IgD-negative memory B cell (primary cell): Measurements from ENCODE around the gene TMEM235. TPM values are rescaled to one million over a fixed set of nuclear protein-coding genes. Genes with fewer than 3 reads are reported as not detected.

ENCODE experiments used
- H3K27ac Mint-ChIP-seq, 3 donors: one replicate each; pipeline ENCODE4 v1.8.0; 2020 to 2022; ENCODE audit warnings: mild to moderate bottlenecking in 3 of 3, mixed read lengths in 3 of 3, moderate library complexity in 1 of 3
- H3K27me3 Mint-ChIP-seq: one replicate; pipeline ENCODE4 v1.8.0; 2021; ENCODE audit warnings: mixed read lengths
- H3K36me3 Mint-ChIP-seq: one replicate; pipeline ENCODE4 v1.8.0; 2020; ENCODE audit warnings: mild to moderate bottlenecking, mixed read lengths
- H3K4me1 Mint-ChIP-seq, 3 donors: one replicate each; pipeline ENCODE4 v1.8.0; 2020 to 2022; ENCODE audit warnings: mixed read lengths in 3 of 3, mild to moderate bottlenecking in 1 of 3
- H3K4me3 Mint-ChIP-seq, 4 donors: one replicate each; pipeline ENCODE4 v1.8.0; 2020 to 2022; ENCODE audit warnings: mild to moderate bottlenecking in 4 of 4, mixed read lengths in 4 of 4, moderate library complexity in 3 of 4
- H3K9me3 Mint-ChIP-seq, 3 donors: one replicate each; pipeline ENCODE4 v1.8.0; 2020 to 2021; ENCODE audit warnings: mixed read lengths in 3 of 3, mild to moderate bottlenecking in 1 of 3
- polyA plus RNA-seq: library from polyadenylated mRNA; unstranded; fragments of 300-500 nt; fragmentation: Illumina TruSeq; gene quantifications from one replicate; pipeline ENCODE4 v1.2.3, GENCODE V29; 2021

The TMEM235 gene
- polyA plus RNA-seq, 1 donor from 2014 or later: not detected

DNA sequence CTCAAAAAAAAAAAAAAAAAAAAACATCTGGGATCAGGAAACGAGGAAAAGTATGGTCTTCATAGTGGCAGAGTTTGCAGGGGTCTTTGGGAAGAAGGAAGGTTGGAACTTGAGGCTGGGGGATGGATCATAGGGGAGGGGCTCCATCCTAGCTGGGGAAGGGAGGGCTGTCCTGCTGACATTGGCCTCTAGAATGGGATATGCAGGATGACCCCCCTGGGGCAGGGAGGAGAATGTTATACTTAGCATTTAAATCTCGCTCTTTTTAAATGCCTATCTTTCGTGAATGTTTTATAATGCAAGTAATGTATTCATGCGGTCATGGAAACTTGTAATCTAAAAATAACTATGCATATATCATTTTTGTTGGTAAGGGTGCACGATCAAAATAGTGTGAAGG, 33.2 kb downstream of the TMEM235 start:
- H3K27me3 Mint-ChIP-seq: no peaks in the 10 kb centered on the region
- no peak overlapping the region for H3K4me3 Mint-ChIP-seq
- no peaks in the 10 kb centered on the region for H3K36me3 Mint-ChIP-seq
- peaks cover 1 to 8% (median 2%) of the 10 kb centered on the region in 3 donors for H3K4me1 Mint-ChIP-seq
- no peak overlapping the region for H3K27ac Mint-ChIP-seq
- H3K9me3 Mint-ChIP-seq: no peaks in the 10 kb centered on the region

DNA sequence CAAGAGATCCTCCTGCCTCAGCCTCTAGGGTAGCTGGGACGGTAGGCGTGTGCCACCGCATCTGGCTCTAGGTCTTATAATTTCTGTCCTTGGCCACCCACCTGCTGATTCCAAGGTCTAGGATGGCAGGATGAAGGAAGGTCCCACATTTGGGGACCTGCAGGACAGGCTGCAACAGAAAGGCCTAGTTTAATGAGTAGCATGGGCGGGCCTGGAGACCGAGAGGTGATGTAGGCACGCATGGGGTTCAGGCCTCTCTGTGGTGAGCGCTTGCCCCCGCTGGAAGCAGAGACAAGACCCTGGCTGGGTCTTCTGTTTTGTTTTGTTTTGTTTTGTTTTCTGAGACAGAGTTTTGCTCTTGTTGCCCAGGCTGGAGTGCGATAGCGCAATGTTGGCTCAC, 33.7 kb downstream of the TMEM235 start:
- Mint-ChIP-seq H3K4me1 (peaks cover 1 to 4% (median 2%) of the 10 kb centered on the region in 3 donors), H3K36me3 (no peaks in the 10 kb centered on the region), H3K9me3 (no peaks in the 10 kb centered on the region), H3K27me3 (no peaks in the 10 kb centered on the region), H3K27ac (no peak overlapping the region), H3K4me3 (no peak overlapping the region)

DNA sequence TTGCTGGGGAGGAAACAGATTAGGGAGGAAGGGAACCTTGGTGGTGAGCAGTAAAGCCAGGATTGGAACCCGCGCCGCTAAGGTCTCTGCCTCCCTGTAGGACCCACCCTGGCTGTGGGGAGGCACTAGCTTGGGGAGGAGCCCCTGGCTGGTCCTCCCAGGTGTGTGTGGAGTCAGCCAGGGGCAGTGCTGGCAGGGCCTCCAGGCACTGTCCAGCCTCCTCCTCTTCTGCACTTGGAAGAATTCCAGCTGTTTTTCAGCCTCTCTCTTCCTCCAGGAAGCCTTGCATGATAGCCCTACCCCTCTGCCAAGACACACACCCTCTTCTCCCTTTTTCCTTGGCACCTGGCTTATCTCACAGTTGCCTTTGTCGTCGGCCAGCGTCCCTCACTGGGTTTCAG, 34.8 kb downstream of the TMEM235 start:
- no peak overlapping the region for H3K27ac Mint-ChIP-seq
- no peaks in the 10 kb centered on the region for H3K9me3 Mint-ChIP-seq
- peaks cover 2 to 3% (median 3%) of the 10 kb centered on the region in 3 donors for H3K4me1 Mint-ChIP-seq
- no peak overlapping the region for H3K4me3 Mint-ChIP-seq
- H3K27me3 Mint-ChIP-seq: peaks cover 4% of the 10 kb centered on the region
- no peaks in the 10 kb centered on the region for H3K36me3 Mint-ChIP-seq

DNA sequence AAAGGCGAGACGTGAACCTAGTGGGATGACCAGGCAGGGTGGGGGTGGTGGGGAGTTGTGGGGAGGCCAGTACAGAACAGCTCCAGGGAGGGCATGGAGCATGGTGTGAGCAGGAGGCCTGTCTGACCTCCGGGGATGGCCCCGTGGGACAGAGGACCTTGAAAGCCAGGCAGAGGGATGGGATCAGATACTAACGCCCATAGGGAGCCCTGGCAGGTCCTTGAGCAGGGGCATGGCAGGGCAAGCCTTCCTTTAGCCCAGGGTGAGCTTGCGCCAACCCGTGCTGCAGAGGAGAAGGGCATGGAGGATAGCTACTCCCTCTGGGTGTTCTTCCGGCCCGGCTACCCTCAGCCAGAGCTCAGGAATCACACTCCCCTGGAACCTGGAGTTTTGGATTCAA, 35.3 kb downstream of the TMEM235 start:
- Mint-ChIP-seq H3K36me3 (no peaks in the 10 kb centered on the region), H3K4me1 (peaks cover 2 to 3% (median 3%) of the 10 kb centered on the region in 3 donors), H3K27me3 (peaks cover 9% of the 10 kb centered on the region), H3K4me3 (no peak overlapping the region), H3K9me3 (no peaks in the 10 kb centered on the region), H3K27ac (no peak overlapping the region)

DNA sequence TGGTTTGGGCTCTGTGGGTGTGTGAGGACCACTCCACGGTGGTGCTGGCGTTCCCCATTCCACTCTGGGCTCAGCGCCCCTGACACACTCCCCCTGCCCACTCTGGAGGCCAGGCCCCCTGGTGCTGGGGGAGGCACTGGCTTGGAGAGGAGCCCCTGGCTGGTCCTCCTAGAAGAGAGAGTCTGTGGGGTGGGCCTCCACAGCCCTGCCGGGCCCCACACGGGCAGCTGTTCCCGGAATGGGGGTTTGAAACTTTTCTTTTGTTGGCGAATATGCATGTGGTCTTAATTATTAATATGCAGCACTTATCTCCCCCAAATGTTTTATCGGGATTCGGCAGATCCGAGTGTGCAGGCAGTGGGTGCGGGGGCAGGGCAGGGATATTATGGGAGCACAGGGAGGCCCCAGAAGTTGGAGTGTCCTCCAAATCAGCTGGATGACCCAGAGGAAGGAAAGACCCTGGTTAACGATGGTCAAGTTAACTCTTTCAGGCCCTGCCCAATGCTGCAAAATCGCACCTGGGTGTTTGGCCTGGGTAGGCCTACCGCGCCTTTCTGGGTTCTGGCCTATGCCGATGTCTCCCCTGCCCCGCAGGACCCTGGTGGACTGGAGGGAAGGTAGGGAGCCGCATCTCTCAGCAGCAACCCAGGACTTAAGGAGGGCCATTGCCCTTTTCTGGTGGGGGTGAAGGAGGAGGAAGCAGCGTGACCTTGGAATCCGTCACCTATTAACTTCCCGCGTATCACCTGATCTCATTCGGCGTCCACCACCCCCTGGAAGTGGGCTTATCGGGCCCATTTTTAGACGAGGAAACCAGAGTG, 36.0 kb downstream of the TMEM235 start:
- Mint-ChIP-seq H3K27ac (no peak overlapping the region), H3K9me3 (no peaks in the 10 kb centered on the region), H3K4me1 (peaks cover 3 to 6% (median 3%) of the 10 kb centered on the region in 3 donors)

DNA sequence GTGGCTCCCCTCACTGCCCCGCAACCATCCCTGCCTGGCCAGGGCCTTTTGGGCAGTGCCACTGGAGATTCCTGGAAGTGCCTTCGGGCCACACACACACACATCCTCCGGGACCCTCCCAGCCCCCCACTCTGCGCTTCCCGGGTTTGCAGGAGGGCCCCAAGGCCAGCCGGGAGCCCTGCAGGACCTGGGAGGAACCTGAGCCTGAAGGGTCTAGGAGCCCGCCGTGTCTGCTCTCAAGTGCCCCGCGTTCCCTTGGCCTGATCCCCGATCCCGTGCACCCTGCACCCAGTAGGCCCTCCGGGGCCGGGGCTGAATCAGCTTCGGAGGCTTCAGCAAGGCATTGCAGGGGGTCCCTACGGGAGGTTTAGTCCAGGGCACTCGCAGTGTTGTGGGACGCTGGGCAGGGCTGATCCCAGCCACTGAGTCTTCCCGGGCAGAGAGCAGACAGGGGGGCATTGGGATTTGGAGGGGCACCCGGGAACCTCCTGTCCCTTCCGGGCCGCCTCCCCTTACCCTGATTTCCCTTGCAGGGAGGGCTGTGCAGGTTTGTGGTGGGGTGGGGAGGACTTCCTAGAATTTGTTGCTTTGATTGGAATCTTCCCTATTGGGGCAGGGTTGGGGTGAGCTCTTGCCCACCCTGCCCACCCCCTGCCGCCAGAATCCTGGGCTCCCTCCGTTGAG, 36.9 kb downstream of the TMEM235 start:
- no peaks in the 10 kb centered on the region for H3K36me3 Mint-ChIP-seq
- peaks cover 24% of the 10 kb centered on the region for H3K27me3 Mint-ChIP-seq
- H3K4me1 Mint-ChIP-seq: peaks cover 3 to 6% (median 3%) of the 10 kb centered on the region in 3 donors
- H3K9me3 Mint-ChIP-seq: no peaks in the 10 kb centered on the region
- no peak overlapping the region for H3K4me3 Mint-ChIP-seq
- H3K27ac Mint-ChIP-seq: no peak overlapping the region

More for the DNA sequence above, 36.0 kb downstream of the TMEM235 start:
- Mint-ChIP-seq H3K27me3 (peaks cover 16% of the 10 kb centered on the region), H3K4me3 (no peak overlapping the region), H3K36me3 (no peaks in the 10 kb centered on the region)

DNA sequence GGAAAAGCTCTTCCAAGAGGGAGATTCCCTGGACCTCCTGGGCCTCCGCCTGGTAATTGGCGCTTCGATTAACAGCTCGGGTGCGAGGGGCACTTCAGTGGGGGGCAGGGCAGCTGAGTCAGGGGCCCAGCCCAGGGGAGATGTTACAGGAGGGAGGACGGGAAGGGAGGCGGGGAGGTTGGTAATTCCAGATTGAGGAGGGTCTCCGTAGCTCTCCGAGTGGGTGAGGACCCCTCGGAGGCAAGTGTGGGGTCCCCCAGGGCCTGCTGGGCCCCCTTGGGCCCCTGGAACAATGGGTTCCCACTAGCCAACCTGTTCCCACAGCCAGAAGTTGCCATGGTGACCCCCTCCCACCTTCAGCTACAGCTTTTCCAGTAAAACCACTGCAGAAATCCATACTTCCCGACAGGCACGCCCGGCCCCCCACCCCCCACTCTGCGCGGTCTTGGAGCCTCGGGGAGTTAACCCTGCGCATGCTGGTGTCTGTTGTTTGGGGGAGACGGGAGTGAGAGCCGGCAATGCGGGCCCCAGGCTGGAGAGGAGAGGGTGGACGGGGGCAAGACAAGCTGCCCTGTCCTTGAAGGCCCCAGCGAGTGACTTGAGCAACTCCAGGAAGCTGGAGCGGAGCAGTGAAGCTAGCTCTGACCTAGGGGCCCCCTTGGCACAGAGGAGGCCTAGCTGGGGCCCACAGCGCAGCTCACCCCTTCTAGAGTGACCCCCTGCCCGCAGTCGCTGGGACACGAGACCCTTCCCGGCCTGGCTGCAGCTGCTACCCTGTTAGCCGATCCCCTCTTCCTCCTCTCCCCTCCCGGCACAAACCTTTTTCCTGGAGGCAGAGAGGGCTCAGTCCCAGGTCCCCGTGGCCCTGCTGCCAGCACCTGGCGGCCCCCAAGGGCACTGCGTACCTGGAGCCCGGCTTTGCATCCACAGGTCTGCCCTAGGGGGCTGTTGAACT, 37.8 kb downstream of the TMEM235 start:
- Mint-ChIP-seq H3K9me3 (no peaks in the 10 kb centered on the region), H3K27me3 (peaks cover 26% of the 10 kb centered on the region), H3K36me3 (no peaks in the 10 kb centered on the region), H3K4me3 (no peak overlapping the region), H3K27ac (no peak overlapping the region), H3K4me1 (peaks cover 3 to 6% (median 3%) of the 10 kb centered on the region in 3 donors)

DNA sequence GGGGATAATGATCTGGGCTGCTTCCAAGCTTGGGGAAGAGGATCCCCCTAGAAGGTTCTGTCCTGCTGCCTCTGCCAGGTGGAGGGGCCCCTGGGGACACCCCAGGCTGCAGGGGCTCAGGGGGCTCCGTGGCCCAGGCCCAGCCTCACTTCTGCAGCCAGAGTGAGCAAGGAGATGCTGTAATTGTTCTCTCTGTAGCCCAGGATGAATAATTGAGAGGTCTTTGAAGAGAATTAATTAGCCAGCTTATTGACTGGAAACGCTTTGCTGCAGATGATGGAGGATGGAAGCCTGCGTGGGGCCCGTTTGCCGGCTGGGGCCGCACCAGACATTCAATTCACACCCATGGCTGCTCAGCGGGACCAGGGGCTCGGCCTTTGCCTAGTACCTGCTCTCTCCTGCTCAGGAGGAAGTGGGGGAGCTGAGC, 38.5 kb downstream of the TMEM235 start:
- H3K36me3 Mint-ChIP-seq: no peaks in the 10 kb centered on the region
- H3K4me1 Mint-ChIP-seq: peaks cover 3 to 4% (median 3%) of the 10 kb centered on the region in 3 donors
- H3K4me3 Mint-ChIP-seq: no peak overlapping the region
- peaks cover 26% of the 10 kb centered on the region for H3K27me3 Mint-ChIP-seq
- no peak overlapping the region for H3K27ac Mint-ChIP-seq
- no peaks in the 10 kb centered on the region for H3K9me3 Mint-ChIP-seq

DNA sequence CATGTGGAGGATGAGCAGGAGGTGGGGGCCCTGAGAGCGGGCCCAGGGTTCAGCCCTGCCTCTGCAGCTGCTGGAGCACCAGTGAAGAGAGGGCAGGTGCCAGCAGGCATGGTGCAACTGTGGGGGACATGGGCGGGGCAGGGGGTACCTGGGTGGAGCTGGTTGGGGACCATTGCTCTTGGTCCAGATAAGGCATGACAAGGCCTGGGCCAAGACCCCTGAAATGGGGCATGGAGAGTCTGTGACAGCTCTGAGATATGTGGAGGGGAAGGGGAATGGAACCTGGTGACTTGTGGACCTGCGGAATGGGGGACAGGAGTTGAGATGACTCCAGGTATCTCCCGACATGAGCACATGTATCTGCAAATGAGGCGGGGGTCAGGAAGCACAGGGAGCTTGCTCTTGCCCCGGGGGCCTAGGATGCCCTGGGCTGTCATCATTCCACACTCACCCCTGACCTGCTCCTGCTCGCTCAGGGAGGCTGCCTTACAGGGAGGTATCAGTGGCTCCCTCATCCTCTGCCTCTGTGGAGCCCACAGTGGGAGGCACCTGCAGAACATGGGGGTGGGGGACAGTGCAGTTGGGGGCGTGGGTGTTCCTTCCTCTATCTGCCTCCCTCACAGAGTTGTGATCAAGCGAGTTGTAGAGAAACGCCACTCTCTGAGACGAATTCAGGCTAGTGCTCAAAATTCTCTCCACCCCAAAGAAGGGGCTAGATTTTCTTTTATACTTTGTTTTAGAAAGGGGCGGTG, 40.2 kb downstream of the TMEM235 start:
- Mint-ChIP-seq H3K4me1 (peaks cover 9 to 12% (median 10%) of the 10 kb centered on the region in 3 donors), H3K27ac (peak overlapping the region; percentile 46 to 98 (median 96)), H3K4me3 (peak overlapping the region in 1 of 4 donors; percentile 19)

DNA sequence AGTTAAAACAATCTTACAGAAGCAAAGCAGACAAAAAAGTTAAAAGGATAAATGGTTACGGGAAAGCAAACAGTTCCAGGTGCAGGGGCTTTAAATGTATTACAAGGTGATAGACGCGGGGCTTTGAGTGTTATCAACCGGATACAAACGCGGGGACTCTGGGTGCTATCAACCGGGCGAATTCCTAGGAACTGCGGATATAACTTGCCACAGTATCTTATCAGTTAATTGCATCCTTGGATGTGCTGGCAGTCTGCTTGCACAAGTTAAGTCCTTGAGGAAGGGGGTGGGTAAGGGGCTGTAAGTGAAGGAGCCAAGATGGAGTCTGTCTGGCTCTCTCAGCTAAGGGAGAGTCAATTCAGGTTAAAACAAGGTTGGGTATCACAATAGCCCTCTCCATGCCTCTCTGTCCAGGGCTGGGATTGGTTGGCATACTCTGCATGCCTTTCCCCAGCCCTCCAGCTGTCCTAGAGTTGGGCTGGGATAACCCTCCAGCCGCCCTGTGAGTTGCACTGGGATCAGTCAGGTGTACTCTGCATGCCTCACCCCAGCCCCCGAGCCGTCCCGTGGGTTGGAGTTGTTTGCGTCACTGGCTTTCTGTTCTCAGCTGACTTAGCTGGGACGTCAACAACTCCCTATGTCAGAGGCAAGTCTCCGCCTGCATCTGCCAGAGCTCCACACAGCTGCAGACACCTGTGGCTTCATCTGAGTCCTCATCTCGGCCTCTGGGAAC, 40.9 kb downstream of the TMEM235 start:
- Mint-ChIP-seq H3K4me3 (peak overlapping the region in 3 of 4 donors; percentile 12 to 71 (median 17)), H3K9me3 (no peaks in the 10 kb centered on the region), H3K27ac (peak overlapping the region; percentile 46 to 98 (median 96)), H3K36me3 (no peaks in the 10 kb centered on the region), H3K4me1 (peaks cover 10 to 16% (median 11%) of the 10 kb centered on the region in 3 donors), H3K27me3 (peaks cover 35% of the 10 kb centered on the region)

More for the DNA sequence above, 40.2 kb downstream of the TMEM235 start:
- H3K9me3 Mint-ChIP-seq: no peaks in the 10 kb centered on the region
- no peaks in the 10 kb centered on the region for H3K36me3 Mint-ChIP-seq
- peaks cover 32% of the 10 kb centered on the region for H3K27me3 Mint-ChIP-seq

DNA sequence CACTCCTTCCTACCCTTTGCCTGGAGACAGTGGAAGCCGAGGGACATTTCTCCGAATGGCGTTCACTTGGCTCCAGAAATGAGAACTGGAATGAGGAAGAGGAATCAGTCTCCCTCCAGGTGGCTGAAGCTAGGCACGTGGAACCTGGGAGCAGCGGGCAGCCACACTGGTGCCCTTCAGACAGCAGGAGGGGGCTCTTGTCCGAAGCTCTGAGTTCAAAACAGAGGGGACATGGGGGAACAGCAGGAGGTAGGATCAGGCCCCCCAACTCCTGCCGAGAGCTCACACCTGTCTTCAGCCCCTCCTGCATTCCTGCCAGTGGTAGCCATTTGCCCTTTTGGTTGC, 41.5 kb downstream of the TMEM235 start:
- Mint-ChIP-seq H3K36me3 (no peaks in the 10 kb centered on the region), H3K4me3 (peak overlapping the region; percentile 12 to 71 (median 31)), H3K9me3 (no peaks in the 10 kb centered on the region), H3K27ac (peak overlapping the region; percentile 46 to 98 (median 96)), H3K27me3 (peaks cover 37% of the 10 kb centered on the region), H3K4me1 (peaks cover 11 to 16% (median 14%) of the 10 kb centered on the region in 3 donors)

DNA sequence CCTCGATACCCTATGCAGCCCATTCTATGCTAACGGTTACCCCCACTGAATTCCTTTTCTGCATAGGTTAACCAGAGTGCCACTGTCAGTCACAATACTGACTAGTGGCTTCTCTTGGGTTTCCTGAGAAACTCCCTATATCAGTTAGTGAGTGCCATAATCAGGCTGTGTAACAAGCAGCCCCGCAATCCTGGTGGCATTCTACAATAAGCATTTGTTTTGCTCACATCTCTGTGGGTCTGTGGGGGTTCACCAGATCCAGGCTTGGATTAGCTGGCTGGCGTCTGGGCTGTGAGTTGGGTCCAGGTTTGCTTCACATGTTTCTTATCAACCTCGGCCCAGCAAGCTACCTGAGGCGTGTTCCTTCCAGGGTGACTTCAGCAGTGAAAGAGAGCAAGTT, 42.4 kb downstream of the TMEM235 start:
- peaks cover 11 to 17% (median 15%) of the 10 kb centered on the region in 3 donors for H3K4me1 Mint-ChIP-seq

DNA sequence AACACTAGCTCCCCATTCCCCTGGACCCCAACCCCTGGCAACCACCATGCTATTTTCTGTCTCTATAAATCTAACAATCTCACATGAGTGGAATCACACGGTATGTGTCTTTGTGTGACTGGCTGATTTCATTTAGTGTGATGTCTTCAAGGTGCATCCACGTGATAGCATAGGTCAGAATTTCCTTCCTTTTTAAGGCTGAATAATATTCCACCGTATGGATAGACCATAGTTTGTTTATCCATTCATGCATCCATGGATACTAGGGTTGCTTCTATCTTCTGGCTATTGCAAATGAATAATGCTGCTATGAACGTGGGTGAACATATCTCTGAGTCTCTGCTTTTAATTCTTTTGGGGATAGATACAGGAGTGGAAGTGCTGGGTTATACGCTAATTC, 43.9 kb downstream of the TMEM235 start:
- Mint-ChIP-seq H3K27ac (peak overlapping the region; percentile 37 to 98 (median 95)), H3K36me3 (no peaks in the 10 kb centered on the region), H3K4me1 (peaks cover 11 to 17% (median 15%) of the 10 kb centered on the region in 3 donors), H3K4me3 (peak overlapping the region in 1 of 4 donors; percentile 9), H3K9me3 (no peaks in the 10 kb centered on the region), H3K27me3 (peaks cover 42% of the 10 kb centered on the region)

More for the DNA sequence above, 42.4 kb downstream of the TMEM235 start:
- Mint-ChIP-seq H3K27me3 (peaks cover 39% of the 10 kb centered on the region), H3K4me3 (no peak overlapping the region), H3K36me3 (no peaks in the 10 kb centered on the region), H3K9me3 (no peaks in the 10 kb centered on the region), H3K27ac (peak overlapping the region; percentile 31 to 96 (median 47))
